HEK293 (cell line): ENCODE results near the gene E4F1.

Source experiments
- CTCF ChIA-PET: fragments of 350-600 bp; formaldehyde crosslinking; extraction: SDS; loops from one replicate; lab custom pipeline; 2021; ENCODE audit warnings: antibody characterized with exemption; lab: Yijun Ruan, JAX
- POLR2A ChIA-PET: fragments of 300-600 bp; formaldehyde crosslinking; extraction: SDS; loops from one replicate; lab custom pipeline; 2020; ENCODE audit warnings: antibody characterized with exemption, inconsistent platforms; lab: Yijun Ruan, JAX
- H3K27ac ChIP-seq: fragments of 200-500 bp; sonication (Bioruptor generic); 2 replicates; pipeline ENCODE4 v1.5.1; 2014; ENCODE audit warnings: low read depth, low read length, control low read depth, inconsistent platforms; ENCODE audit errors: extremely low read depth
- H3K36me3 ChIP-seq, 2 experiments: fragments of 200-500 bp in 1 of 2; sonication (Bioruptor generic) in 1 of 2; 1 replicate in 1 of 2; 2 replicates in 1 of 2; pipeline ENCODE4 v1.5.1; 2014 to 2017; ENCODE audit warnings: inconsistent platforms in 2 of 2, low read length in 2 of 2; ENCODE audit not compliant: control insufficient read depth in 2 of 2, insufficient read depth in 1 of 2
- H3K4me1 ChIP-seq: fragments of 200-500 bp; sonication (Bioruptor generic); 2 replicates; pipeline ENCODE4 v1.5.1; 2014; ENCODE audit warnings: mild to moderate bottlenecking, low read length, inconsistent platforms; ENCODE audit not compliant: control insufficient read depth, insufficient read depth
- H3K4me3 ChIP-seq: 2 replicates; pipeline ENCODE4 v1.5.1; 2011; ENCODE audit warnings: low read depth, mild to moderate bottlenecking, control low read depth, low read length, moderate library complexity
- H3K9me3 ChIP-seq: fragments of 200-500 bp; sonication (Bioruptor generic); 2 replicates; pipeline ENCODE4 v1.5.1; 2014; ENCODE audit warnings: low read depth, low read length, inconsistent platforms; ENCODE audit not compliant: control insufficient read depth, insufficient read depth
- GLI2 ChIP-seq: fragments of 450-650 bp; formaldehyde crosslinking; IDR thresholded peaks from 2 replicates; pipeline ENCODE4; 2017; ENCODE audit warnings: missing biosample characterization, missing genetic modification characterization, low read depth, borderline replicate concordance
- REPIN1 ChIP-seq: fragments of 450-650 bp; formaldehyde crosslinking; IDR thresholded peaks from 2 replicates; pipeline ENCODE4 v1.5.1; 2017; ENCODE audit warnings: missing biosample characterization, missing genetic modification characterization, low read depth
- YY2 ChIP-seq: fragments of 450-650 bp; formaldehyde crosslinking; IDR thresholded peaks from 2 replicates; pipeline ENCODE4 v1.5.1; 2016; ENCODE audit warnings: missing biosample characterization, missing genetic modification characterization
- ZBTB48 ChIP-seq: fragments of 450-650 bp; formaldehyde crosslinking; IDR thresholded peaks from 2 replicates; pipeline ENCODE4 v1.5.1; 2016; ENCODE audit warnings: missing biosample characterization, missing genetic modification characterization
- ZEB2 ChIP-seq: fragments of 450-650 bp; formaldehyde crosslinking; IDR thresholded peaks from 2 replicates; pipeline ENCODE4 v1.5.1; 2016; ENCODE audit warnings: missing biosample characterization, missing genetic modification characterization
- ZFHX2 ChIP-seq: fragments of 450-650 bp; formaldehyde crosslinking; conservative IDR thresholded peaks from 2 replicates; pipeline ENCODE4 v1.5.1; 2016; ENCODE audit warnings: missing biosample characterization, missing genetic modification characterization
- ZNF10 ChIP-seq: fragments of 450-650 bp; formaldehyde crosslinking; IDR thresholded peaks from 2 replicates; pipeline ENCODE4 v1.5.1; 2017; ENCODE audit warnings: missing biosample characterization, missing genetic modification characterization
- ZNF174 ChIP-seq: fragments of 450-650 bp; formaldehyde crosslinking; IDR thresholded peaks from 2 replicates; pipeline ENCODE4 v1.5.0; 2017; ENCODE audit warnings: missing biosample characterization, mild to moderate bottlenecking, missing genetic modification characterization
- ZNF19 ChIP-seq: fragments of 450-650 bp; formaldehyde crosslinking; IDR thresholded peaks from 2 replicates; pipeline ENCODE4; 2016; ENCODE audit warnings: missing biosample characterization, missing genetic modification characterization, low read depth
- ZNF335 ChIP-seq: fragments of 450-650 bp; formaldehyde crosslinking; conservative IDR thresholded peaks from 2 replicates; pipeline ENCODE4 v1.5.1; 2016; ENCODE audit warnings: missing biosample characterization, missing genetic modification characterization
- ZNF404 ChIP-seq: fragments of 450-650 bp; formaldehyde crosslinking; IDR thresholded peaks from 2 replicates; pipeline ENCODE4 v1.5.1; 2017; ENCODE audit warnings: missing biosample characterization, missing genetic modification characterization
- ZNF433 ChIP-seq: fragments of 450-650 bp; formaldehyde crosslinking; IDR thresholded peaks from 2 replicates; pipeline ENCODE4 v1.5.1; 2016; ENCODE audit warnings: missing biosample characterization, missing genetic modification characterization, low read depth
- ZNF521 ChIP-seq: fragments of 450-650 bp; formaldehyde crosslinking; IDR thresholded peaks from 2 replicates; pipeline ENCODE4 v1.5.1; 2017; ENCODE audit warnings: missing biosample characterization, mild to moderate bottlenecking, missing genetic modification characterization
- ZNF571 ChIP-seq: fragments of 450-650 bp; formaldehyde crosslinking; IDR thresholded peaks from 2 replicates; pipeline ENCODE4 v1.5.0; 2017; ENCODE audit warnings: missing biosample characterization, missing genetic modification characterization
- ZNF701 ChIP-seq: fragments of 450-650 bp; formaldehyde crosslinking; IDR thresholded peaks from 2 replicates; pipeline ENCODE4 v1.5.1; 2016; ENCODE audit warnings: missing biosample characterization, missing genetic modification characterization
- TF ChIP-seq, protein P1 (sequence below): fragments of 450-650 bp; formaldehyde crosslinking; IDR thresholded peaks from 2 replicates; pipeline ENCODE4 v1.5.1; 2016; ENCODE audit warnings: missing biosample characterization, missing genetic modification characterization
- TF ChIP-seq, protein P2 (sequence below): fragments of 450-650 bp; formaldehyde crosslinking; IDR thresholded peaks from 2 replicates; pipeline ENCODE4 v1.5.1; 2016; ENCODE audit warnings: missing biosample characterization, missing genetic modification characterization
- TF ChIP-seq, protein P3 (sequence below): fragments of 450-650 bp; formaldehyde crosslinking; IDR thresholded peaks from 2 replicates; pipeline ENCODE4 v1.5.1; 2016; ENCODE audit warnings: missing biosample characterization, missing genetic modification characterization

E4F1 gene

DNA sequence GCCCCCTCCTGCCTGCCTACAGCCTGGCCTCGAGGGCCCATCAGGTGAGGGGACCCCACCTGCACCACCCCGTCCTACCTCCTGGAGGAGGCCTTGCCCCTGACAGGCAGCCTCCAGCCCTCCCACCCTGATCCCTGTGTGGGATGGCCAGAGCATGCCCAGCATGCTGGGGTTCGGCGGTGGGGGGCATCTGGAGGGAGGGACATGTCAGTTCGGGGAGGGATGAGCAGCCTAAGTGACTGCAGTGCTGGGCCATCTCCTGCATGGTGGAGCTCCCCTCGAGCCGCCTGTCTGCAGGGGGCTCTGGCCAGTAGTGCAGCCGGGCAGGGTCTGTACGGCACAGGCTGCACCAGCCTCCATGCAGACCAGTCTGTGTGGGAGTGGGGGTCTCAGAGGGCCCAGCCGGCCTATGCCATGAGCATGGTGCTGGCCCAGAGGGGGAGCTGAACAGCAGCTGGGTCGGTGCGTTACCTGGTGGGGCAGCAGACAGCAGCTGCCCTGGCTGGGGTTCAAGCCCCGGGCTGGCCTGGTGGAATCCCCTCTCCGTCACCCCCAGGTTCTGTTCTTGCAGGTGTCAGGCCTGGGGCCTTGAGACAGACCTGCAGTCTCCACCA lies 48.6 kb downstream of the E4F1 start (continued):
- TF ChIP-seq ZNF335 (tag by site-specific recombination) (no peak), ZEB2 (tag by site-specific recombination) (no peak), ZNF571 (no peak), YY2 (tag by site-specific recombination) (no peak)
- TF ChIP-seq, protein P1, sequence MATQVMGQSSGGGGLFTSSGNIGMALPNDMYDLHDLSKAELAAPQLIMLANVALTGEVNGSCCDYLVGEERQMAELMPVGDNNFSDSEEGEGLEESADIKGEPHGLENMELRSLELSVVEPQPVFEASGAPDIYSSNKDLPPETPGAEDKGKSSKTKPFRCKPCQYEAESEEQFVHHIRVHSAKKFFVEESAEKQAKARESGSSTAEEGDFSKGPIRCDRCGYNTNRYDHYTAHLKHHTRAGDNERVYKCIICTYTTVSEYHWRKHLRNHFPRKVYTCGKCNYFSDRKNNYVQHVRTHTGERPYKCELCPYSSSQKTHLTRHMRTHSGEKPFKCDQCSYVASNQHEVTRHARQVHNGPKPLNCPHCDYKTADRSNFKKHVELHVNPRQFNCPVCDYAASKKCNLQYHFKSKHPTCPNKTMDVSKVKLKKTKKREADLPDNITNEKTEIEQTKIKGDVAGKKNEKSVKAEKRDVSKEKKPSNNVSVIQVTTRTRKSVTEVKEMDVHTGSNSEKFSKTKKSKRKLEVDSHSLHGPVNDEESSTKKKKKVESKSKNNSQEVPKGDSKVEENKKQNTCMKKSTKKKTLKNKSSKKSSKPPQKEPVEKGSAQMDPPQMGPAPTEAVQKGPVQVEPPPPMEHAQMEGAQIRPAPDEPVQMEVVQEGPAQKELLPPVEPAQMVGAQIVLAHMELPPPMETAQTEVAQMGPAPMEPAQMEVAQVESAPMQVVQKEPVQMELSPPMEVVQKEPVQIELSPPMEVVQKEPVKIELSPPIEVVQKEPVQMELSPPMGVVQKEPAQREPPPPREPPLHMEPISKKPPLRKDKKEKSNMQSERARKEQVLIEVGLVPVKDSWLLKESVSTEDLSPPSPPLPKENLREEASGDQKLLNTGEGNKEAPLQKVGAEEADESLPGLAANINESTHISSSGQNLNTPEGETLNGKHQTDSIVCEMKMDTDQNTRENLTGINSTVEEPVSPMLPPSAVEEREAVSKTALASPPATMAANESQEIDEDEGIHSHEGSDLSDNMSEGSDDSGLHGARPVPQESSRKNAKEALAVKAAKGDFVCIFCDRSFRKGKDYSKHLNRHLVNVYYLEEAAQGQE: no peak
- TF ChIP-seq, protein P2, sequence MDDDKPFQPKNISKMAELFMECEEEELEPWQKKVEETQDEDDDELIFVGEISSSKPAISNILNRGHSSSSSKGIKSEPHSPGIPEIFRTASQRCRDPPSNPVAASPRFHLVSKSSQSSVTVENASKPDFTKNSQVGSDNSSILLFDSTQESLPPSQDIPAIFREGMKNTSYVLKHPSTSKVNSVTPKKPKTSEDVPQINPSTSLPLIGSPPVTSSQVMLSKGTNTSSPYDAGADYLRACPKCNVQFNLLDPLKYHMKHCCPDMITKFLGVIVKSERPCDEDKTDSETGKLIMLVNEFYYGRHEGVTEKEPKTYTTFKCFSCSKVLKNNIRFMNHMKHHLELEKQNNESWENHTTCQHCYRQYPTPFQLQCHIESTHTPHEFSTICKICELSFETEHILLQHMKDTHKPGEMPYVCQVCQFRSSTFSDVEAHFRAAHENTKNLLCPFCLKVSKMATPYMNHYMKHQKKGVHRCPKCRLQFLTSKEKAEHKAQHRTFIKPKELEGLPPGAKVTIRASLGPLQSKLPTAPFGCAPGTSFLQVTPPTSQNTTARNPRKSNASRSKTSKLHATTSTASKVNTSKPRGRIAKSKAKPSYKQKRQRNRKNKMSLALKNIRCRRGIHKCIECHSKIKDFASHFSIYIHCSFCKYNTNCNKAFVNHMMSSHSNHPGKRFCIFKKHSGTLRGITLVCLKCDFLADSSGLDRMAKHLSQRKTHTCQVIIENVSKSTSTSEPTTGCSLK (tag by site-specific recombination): no peak

DNA sequence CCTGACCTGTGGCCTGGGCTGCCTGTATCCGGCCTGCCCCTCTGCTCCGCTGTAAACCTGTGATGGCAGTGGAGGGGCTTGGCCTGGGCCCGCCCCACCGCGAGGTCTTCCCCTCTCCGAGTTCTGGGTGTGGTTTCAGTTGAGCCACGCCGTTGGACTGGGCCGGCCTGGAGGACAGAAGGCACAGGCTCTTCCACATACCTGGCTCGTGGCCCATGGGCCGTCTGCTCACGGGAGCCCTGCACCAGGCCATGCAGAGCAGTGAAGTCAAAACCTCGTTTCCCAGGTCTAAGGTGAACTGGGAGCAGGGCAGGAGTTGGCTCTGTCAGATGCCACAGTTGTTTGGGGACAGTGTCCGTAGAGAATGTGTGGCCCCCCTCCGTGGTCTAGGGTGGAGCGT lies 50.1 kb downstream of the E4F1 start:
- H3K9me3 ChIP-seq: no peaks in the 10 kb centered on the region
- H3K4me3 ChIP-seq: no peak overlapping the region
- H3K4me1 ChIP-seq: 0 out of 2 replicates have a peak, but pooled peaks cover 2% of the 10 kb centered on the region
- ChIA-PET CTCF (no interaction called here), POLR2A (no interaction called here)
- H3K27ac ChIP-seq: no peak overlapping the region
- H3K36me3 ChIP-seq: peaks cover 0 to 5% of the 10 kb centered on the region in 2 experiments; a peak in 1 of 3 replicates
- TF ChIP-seq, protein P1: no peak
- no peak for TF ChIP-seq REPIN1
- TF ChIP-seq ZNF404 (tag by site-specific recombination): no peak
- TF ChIP-seq GLI2 (tag by site-specific recombination): no peak
- no peak for TF ChIP-seq ZNF433 (tag by site-specific recombination)
- TF ChIP-seq ZNF19 (tag by site-specific recombination): no peak
- no peak for TF ChIP-seq ZFHX2 (tag by site-specific recombination)
- TF ChIP-seq, protein P3, sequence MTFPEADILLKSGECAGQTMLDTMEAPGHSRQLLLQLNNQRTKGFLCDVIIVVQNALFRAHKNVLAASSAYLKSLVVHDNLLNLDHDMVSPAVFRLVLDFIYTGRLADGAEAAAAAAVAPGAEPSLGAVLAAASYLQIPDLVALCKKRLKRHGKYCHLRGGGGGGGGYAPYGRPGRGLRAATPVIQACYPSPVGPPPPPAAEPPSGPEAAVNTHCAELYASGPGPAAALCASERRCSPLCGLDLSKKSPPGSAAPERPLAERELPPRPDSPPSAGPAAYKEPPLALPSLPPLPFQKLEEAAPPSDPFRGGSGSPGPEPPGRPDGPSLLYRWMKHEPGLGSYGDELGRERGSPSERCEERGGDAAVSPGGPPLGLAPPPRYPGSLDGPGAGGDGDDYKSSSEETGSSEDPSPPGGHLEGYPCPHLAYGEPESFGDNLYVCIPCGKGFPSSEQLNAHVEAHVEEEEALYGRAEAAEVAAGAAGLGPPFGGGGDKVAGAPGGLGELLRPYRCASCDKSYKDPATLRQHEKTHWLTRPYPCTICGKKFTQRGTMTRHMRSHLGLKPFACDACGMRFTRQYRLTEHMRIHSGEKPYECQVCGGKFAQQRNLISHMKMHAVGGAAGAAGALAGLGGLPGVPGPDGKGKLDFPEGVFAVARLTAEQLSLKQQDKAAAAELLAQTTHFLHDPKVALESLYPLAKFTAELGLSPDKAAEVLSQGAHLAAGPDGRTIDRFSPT (tag by site-specific recombination): no peak
- TF ChIP-seq ZNF10 (tag by site-specific recombination): no peak
- no peak for TF ChIP-seq ZNF701
- TF ChIP-seq ZBTB48: no peak
- no peak for TF ChIP-seq ZNF174
- TF ChIP-seq ZEB2 (tag by site-specific recombination): no peak
- no peak for TF ChIP-seq ZNF521 (tag by site-specific recombination)
